HG02884 (cell line): ENCODE results near the gene KIAA1217.
"Not testable (repeated sequence)": the region's sequence is repeated elsewhere in the genome, so short reads cannot be mapped to it uniquely, and the experiment has no call there.

Source experiments
- ATAC-seq: cut with Tn5 transposase; IDR thresholded peaks from one replicate; pipeline ENCODE4 v1.9.1; 2021; ENCODE audit warnings: mild to moderate bottlenecking, moderate library complexity; ENCODE audit not compliant: unreplicated experiment

Gene KIAA1217

DNA sequence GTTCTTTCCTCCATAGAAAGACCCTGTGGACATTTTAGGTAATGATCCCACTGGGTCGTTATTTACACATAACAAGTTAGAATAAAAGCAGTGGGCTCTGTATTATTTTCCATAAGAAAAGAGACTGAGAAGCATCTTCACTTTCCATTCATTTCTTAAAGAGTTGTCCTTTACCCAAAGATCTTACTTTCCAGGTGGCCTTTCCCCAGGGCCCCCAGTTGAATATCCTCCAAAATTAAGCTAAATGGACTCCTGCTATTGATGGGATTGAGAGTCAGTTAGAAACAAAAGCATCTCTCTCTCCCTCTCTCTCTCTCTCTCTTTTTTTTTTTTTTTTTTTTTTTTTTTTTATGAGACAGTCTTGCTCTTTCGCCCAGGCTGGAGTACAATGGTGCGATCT lies 224.8 kb downstream of the KIAA1217 start:
- ATAC-seq, result no peak

GRCh38 chr10:24434961-24435360 lies 226.0 kb downstream of the KIAA1217 start:
- no peak for ATAC-seq

- no peak for ATAC-seq
Measured at GRCh38 chr10:24435374-24435773, 226.4 kb downstream of the KIAA1217 start.

DNA sequence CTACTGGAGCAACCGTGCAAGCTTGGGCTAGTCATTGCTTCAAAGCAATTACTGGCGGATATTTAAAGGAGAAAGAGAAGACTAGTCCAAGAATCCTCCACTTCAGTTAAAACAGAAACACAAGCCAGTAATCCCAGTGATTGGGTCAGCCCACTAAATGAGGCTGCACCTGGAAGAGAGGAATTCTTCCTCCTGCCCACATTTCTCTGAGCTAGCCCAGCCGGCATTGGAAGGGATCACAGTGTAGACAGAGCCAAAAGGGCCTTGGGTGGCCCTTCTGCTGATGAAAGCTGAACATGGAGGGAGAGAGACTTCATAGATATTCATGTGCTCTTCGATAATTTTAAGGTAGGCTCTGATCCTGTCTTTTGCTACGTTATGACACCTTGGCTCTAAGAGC lies 228.4 kb downstream of the KIAA1217 start:
- no peak for ATAC-seq

DNA sequence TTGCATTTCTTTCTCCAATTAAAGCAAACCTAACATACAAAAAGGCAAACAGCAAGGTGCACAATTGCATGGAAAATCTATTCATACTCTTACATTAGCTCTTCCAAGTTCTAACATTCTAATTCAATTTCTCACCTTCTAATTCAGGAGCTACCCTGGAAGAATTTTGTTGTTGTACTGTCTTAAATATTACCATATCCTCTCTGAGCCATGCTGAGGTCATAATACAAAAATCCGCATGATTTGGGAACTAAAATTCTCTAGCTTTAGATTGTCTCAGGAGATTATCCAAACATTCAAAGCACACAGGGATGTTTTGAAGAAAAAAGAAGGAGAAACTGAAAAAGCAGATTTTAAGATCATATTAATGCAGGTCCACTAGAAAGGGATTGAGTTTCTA lies 229.9 kb downstream of the KIAA1217 start:
- no peak for ATAC-seq

DNA sequence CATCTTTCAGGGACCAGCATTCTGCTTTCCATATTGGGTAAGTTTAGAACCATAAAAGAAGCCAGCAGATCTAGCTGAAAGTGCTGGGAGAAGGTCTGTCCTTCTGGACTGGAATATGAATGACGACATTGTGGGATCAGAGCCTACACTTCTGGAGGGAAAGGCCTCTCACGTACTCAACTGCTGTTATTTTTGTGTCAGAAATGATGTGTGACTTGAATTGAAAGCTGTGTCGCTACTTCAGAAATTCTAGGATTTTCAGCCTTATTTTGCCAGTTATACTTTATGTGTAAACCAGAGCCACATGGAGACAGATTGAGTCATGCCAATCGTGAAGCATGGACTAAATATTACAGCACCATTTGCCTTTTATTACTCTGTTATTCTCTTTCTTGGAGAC lies 231.0 kb downstream of the KIAA1217 start:
- ATAC-seq, result no peak

- no peak for ATAC-seq
Measured at GRCh38 chr10:24440817-24441797, 232.2 kb downstream of the KIAA1217 start.

GRCh38 chr10:24442234-24442633 lies 233.3 kb downstream of the KIAA1217 start:
- no peak for ATAC-seq

GRCh38 chr10:24442641-24443174 lies 233.8 kb downstream of the KIAA1217 start:
- ATAC-seq, result not testable (repeated sequence)

GRCh38 chr10:24444337-24444736 lies 235.4 kb downstream of the KIAA1217 start:
- ATAC-seq, result no peak

- not testable (repeated sequence) for ATAC-seq
Measured at GRCh38 chr10:24445958-24446357, 237.0 kb downstream of the KIAA1217 start.

DNA sequence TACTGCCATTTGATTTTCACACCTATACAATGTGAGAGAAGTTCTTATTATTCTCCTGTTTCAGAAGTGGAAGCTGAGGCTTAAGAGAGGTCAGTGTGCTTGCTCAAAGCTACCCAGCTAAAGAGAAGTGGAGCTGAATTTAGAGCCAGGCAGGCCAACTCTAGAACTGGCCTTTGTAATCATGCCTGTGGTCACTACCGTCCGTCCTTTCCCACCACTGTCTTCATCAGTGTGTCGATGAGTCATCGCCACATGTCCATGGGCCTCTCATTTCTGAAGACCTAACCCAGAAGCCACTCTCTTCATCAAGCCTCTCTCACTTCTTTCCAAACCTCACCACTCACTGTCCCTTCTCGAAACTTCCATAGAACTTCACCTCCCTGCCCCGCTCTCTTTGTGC lies 237.8 kb downstream of the KIAA1217 start:
- ATAC-seq, result no peak

DNA sequence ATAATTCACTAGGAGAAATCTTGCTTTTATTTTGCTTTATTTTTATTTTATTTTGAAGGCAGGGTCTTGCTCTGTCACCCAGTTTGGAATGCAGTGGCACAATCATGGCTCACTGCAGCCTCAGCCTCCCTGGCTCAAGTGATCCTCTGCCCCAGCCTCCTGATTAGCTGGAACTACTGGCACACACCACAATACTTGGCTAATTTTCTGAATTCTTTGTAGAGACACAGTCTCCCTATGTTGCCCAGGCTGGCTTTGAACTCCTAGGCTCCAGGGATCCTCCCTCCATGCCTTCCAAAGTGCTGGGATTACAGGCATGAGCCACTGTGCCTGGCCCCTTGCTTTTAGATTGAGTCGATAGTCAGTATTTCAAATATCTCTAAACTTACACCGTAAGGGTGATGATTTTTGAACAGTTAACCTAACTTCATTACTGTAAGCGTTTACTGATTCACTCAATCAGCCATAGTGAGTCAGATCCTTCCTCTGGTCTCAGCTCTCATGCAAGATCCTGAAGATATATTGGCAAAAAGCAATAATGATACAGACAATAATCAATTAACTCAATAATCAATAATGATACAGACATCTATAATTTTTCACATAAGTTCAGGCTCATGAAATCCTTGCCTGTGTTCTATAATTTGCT lies 239.5 kb downstream of the KIAA1217 start:
- ATAC-seq, result no peak

GRCh38 chr10:24449321-24449740 lies 240.4 kb downstream of the KIAA1217 start:
- peak; percentile 90 for ATAC-seq

GRCh38 chr10:24449769-24450310 lies 240.9 kb downstream of the KIAA1217 start:
- ATAC-seq, result no peak

DNA sequence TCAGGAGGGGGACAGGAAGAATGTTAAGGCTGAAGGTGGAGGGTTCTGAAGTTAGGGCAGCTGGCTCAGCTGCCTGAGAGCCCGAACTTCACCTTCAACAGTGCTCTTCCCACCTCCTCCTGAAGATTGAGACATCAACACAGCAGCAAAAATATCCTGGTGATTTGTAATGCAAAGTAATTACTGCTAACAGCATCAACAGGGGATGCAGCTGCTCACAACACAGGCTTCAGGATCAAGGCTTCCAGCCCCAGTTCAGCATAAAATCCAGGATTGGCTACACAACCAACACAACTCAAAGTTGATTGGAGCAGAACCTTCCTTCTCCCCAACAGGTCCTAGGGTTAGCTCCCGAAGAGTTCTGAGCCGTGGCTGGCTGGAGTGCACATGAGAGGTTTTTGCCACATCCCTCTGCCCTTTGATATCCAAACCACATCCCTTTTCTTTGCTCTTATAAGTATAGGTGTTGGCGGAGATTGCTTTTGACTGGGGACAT lies 242.4 kb downstream of the KIAA1217 start:
- no peak for ATAC-seq

GRCh38 chr10:24452030-24452429 lies 243.1 kb downstream of the KIAA1217 start:
- ATAC-seq, result no peak

GRCh38 chr10:24453404-24453830 lies 244.5 kb downstream of the KIAA1217 start:
- no peak for ATAC-seq

DNA sequence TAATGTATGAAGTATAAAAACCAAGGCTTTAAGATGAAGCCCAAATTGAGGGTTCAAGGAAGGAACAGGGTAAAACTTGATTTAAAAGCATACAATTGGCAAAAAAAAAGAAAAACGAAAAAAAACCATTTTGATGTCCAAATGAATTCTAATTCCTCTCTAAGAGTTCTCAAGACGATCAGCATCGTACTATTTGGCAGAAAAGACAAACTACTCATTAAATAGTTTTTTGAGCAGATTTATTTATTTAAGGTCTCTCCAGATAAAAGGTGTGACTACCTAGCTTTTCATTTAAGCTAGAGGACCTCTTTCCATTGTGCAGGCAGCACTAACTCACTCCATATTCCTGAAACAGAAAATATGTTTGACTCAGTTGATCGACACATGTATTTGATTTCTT lies 245.0 kb downstream of the KIAA1217 start:
- no peak for ATAC-seq

DNA sequence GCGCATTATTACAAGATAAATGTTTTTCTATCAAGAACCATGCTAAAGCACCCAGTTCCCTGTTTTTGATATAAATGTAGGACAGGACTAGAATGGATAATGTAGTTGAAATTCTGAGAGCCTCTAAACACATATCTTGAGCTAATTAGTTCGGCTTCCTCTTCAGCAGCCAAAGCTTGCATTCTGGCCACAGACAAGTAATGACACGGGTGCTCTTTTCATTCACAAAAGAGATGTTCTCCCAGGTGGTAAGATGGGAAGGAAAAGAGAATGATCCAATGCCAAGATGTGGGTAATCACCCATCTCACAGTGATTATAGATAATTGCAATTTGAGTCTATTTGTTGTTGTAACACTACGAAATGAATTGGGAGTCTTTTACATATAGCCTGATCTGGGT lies 246.5 kb downstream of the KIAA1217 start:
- ATAC-seq, result no peak

DNA sequence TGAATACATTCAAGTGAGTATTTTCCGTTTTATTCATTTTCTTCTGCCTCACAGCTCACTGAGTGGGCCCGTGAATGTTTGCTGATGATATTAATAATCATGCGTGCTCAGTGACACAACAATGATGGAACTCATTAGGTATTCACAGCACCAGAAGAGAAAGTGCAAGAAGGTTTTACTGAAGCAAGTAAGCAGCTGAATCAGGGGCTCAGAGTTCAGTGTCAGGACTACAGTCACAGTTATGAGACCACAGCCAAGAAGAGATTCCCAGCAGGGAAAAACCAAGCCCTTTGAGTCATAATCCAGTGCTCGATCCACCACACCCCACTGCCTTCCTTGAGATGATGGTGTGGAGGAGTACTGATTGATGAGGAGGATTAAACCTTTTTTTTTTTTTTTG lies 247.4 kb downstream of the KIAA1217 start:
- ATAC-seq, result no peak
